Stimulated activated CD4-positive, alpha-beta T cell treated with anti-CD3 and anti-CD28 coated beads, Interleukin-12 subunit alpha, Interleukin-12 subunit beta, amount 100 ng/mL, for 24 hours (primary cell): ENCODE results near the gene DGKE.

Source experiments
- DNase-seq, 2 experiments: peaks; one replicate each; pipeline ENCODE4 v3.0.0-alpha.2; 2020; ENCODE audit warnings: low read depth in 2 of 2

The DGKE gene

GRCh38 chr17:56890906-56891674, 57.1 kb downstream of the DGKE start:
- DNase-seq, result no peak

- DNase-seq, result peak in 1 of 2 experiments; percentile 45
These were observed 57.8 kb downstream of the DGKE start for GRCh38 chr17:56891751-56892150.

GRCh38 chr17:56892333-56892732, 58.4 kb downstream of the DGKE start:
- DNase-seq, result no peak

GRCh38 chr17:56893503-56893902, 59.6 kb downstream of the DGKE start:
- DNase-seq, result no peak

GRCh38 chr17:56894859-56895455, 61.0 kb downstream of the DGKE start:
- no peak for DNase-seq

GRCh38 chr17:56896217-56896967, 62.4 kb downstream of the DGKE start:
- DNase-seq, result no peak

- no peak for DNase-seq
These were observed 63.0 kb downstream of the DGKE start for GRCh38 chr17:56896968-56897359.

- DNase-seq, result no peak
These were observed 63.9 kb downstream of the DGKE start for GRCh38 chr17:56897646-56898424.

- no peak for DNase-seq
These were observed 64.9 kb downstream of the DGKE start for GRCh38 chr17:56898874-56899273.

GRCh38 chr17:56899403-56899802, 65.5 kb downstream of the DGKE start:
- no peak for DNase-seq

GRCh38 chr17:56902348-56902747, 68.4 kb downstream of the DGKE start:
- DNase-seq, result no peak

- no peak for DNase-seq
These were observed 69.6 kb downstream of the DGKE start for GRCh38 chr17:56903560-56903959.

GRCh38 chr17:56908001-56908542, 74.1 kb downstream of the DGKE start:
- DNase-seq, result no peak

GRCh38 chr17:56909742-56910508, 76.0 kb downstream of the DGKE start:
- no peak for DNase-seq

- no peak for DNase-seq
These were observed 76.7 kb downstream of the DGKE start for GRCh38 chr17:56910509-56911235.

GRCh38 chr17:56912105-56912999, 78.4 kb downstream of the DGKE start:
- DNase-seq, result no peak

- no peak for DNase-seq
These were observed 79.0 kb downstream of the DGKE start for GRCh38 chr17:56913000-56913311.

GRCh38 chr17:56913353-56913866, 79.5 kb downstream of the DGKE start:
- DNase-seq, result no peak
